ENCODE results near the gene TEAD2. TPM values are rescaled to one million over a fixed set of nuclear protein-coding genes. Genes with fewer than 3 reads are reported as not detected.

TEAD2 gene
- total RNA-seq (2014; rRNA removed; shearing (Covaris generic)) = 17.4 and 20.3 TPM in 2 replicates

DNA sequence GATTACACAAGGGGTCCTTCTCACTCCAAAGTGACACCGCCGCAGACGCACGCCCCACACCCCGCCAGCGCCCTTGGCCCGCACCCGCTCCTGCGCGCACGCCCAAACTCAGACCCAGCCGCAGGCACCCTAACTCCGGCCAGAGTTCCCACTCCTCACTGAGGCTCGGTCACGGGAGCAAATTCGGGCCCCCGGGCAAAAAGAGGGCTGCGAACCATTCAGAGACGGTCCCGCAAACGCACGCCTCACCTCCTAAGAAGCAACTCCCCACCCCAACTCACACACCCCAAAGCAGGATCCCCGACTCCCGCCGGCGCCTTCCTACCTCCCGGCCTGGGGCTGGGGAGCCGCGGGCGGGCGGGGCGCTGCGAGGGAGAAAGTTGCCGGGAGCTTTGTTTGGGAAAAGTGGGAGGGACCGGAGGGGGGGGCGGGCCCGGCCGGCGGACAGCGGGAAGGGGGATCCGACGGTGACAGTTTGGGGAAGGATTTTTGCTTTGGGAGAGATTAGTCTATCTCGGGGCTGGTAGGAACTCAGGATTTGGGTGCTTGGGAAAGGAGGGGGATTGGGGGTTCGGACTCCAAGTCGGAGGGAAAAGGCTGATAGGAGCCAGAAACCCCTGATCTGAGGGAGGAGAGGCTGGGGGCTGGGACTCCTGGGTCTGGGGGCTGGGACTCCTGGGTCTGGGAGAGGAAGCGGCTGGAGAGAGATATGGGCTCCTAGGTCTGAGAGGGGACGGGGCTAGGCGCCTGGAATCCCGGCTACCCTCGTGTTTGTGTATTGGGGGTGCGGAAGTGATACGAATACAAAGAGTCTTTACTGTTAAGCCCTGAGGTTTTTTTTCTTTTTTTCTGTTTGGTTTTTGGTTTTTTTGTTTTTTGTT, at the start of gene TEAD2:
TEAD2 (minus strand) TSS at position 369 of the 881 bp plus-strand sequence. CDS start 2,341 bp downstream, outside the sequence.
- peak; percentile 60 for DNase-seq (ENCODE audit: low read depth)

DNA sequence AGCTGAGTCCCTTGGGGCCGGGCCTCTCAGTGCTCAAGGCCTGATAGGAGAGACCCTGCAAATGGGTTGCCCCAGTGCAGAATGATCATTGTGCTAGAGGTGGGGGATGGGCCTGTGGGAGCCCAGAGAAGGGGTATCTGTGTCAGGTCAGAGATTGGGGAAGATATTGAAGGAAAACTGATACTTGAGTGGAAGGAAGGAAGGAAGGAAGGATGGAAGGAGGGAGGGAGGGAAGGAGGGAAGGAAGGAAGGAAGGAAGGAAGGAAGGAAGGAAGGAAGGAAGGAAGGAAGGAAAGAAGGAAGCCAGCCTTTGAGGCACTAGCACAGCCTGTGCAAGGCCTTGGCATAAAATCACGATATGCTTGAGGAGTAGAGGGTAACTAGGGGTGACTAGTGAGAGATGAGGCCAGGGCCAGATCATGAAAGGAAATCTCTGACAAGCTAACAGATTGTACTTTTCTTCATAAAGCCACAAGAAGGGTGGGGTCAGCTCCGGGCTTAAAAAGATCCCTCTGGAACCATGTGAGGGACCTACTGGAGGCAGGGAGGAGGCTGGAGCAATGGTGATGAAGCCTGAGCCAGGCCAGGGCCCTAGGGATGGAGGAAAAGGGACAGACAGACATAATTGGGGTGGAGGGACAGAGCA, 49.6 kb upstream of the TEAD2 start:
- no peak for DNase-seq (ENCODE audit: low read depth)

DNA sequence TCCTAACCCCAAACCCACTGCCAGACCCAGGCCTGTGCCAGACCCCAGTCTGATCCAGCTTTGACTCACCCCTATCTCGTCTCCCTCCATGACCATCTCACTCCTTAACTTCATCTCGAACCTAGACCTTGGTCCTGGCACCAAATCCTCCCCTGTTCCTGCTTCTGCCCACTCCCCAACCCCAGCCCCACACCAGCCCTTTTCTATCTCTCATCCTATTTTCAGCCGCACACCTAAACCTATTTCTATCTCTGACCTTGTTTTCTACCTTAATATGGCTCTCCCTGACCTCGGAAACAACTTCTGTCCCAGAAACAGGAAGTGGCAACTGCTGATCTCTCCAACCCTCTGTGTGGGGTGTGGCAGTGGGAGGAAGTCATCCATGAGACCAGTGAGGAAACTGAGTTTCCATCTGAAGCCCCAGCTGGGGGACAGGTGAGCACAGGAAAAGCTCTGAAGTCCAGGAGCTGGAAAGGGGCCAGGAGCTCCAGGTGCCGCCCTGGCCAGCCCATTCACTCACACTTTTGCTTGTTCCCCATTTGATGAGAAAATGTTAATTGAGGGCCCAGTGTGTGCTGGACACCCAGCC, 47.3 kb upstream of the TEAD2 start:
- no peak for DNase-seq (ENCODE audit: low read depth)

DNA sequence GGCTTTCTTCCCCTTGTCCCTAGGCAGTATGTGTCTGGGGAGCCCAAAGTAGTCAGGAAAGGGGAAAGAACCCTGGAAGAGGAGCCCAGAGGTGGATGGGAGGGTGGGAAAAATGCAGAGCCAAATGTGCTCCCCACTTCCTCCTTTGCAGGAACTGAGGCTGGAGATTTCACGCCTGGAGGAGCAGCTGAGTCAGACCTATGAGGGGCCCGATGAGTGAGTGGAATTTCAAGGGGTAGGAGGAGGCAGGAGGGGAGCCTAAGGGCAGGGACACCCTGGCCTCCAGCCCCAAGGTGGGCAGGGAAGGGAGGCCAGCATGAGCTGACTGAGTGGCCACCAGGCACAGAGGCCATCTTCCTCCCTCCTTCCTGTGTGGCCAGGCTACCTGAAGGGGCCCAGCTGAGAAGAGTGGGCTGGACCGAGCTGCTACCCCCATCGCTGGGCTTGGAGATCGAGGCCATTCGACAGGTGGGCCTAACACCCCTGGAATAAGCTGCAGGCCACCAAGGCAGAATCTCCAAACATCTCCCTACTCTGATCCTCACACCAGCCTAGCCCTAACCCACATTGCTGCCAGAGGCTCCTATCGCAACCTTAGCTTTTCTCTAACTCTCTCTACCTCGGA, 46.7 kb upstream of the TEAD2 start:
- peak; percentile 34 for DNase-seq (ENCODE audit: low read depth)

DNA sequence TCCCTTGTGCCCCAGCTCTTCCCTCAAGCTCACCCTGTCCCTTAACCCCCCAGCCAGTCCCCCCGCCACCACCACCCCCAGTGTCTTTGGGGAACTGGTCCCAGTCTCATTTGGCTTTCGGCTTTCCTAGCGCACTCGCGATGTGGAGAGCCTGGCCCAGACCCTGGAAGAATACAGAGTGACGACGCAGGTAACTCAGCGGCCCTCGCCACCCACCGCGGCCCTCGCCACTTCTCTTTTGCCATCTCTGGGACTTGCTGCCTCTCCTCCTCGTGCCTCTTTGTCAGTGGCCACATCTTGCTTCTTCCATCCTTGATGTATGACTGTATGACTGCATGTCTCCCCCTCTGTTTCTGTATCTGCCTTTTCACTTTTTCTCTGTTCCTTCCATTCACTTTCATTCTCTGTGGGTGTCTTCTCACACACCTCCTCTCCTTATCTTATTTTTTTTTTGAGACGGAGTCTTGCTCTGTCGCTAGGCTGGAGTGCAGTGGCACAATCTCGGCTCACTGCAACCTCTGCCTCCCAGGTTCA, 45.3 kb upstream of the TEAD2 start:
- DNase-seq (ENCODE audit: low read depth) = no peak

DNA sequence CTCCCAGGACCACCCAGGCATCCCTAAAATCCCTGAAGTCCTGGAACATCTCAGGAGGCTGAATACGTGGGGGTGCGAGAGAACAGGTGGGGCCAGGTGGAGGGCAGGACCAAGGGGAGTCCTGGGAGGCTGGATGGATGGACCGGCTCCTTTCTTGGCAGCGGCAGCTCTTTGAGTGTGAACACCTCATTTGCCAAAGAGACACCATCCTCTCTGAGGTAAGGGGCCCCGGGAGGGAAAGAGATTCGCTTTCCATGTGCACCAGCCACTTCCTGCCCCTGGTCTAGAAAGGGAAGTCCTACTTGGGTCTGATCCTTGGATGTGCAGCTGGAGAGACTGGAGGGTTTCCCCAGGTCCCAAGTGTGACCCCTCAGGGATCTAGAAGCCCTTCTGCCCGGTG, 44.9 kb upstream of the TEAD2 start:
- no peak for DNase-seq (ENCODE audit: low read depth)

DNA sequence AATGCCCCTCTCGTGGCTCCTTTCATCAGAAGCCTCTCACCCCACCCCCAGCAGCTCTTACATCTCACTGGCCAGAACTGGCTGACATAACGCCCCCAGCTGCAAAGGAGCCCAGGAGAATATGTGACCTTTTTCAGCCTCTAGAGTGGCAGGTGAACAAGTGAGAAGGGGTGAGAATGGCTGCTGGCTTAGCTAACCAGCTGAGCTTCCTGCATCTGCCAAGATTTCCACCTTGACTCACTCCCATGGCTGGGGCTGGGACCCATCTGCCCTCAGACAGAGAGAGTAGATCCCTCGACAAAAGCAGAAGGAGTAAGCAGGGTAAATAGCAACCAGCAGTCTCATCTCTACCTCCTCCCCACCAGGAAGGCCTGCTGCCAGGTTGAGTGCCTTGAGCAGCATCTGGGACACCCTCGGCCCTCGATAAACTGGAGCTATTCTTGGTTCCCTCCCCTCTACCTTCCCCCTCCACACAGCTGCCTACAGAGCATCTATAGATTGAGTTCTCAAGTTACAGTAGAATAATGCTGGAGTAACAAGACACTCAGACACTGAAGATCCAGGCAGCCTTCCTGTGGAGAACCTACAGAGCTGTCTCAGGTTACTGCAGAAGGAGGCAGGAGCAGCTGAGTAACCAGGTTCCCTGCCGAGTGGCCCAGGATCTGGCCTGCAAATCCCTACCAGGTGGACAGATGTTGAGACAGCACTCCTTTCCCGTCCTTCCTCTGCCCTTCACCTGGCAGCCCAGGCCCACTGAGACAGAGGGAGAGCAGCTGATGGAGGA, 41.4 kb upstream of the TEAD2 start:
- DNase-seq (ENCODE audit: low read depth) = no peak

DNA sequence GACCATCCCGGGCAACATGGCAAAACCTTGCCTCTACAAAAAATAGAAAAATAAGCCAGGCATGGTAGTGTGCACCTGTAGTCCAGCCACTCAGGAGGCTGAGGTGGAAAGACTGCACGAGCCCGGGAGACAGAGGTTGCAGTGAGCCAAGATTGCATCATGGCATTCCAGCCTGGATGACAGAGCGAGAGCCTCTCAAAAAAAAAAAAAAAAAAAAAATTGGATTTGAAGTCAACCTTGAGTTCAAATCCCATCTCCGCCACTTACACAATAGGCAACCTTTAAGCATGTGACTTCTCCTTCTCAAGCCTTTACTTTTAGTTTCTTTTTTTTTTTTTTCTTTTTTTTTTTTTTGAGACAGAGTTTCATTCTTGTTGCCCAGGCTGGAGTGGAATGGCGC, 37.8 kb upstream of the TEAD2 start:
- DNase-seq (ENCODE audit: low read depth) = no peak

DNA sequence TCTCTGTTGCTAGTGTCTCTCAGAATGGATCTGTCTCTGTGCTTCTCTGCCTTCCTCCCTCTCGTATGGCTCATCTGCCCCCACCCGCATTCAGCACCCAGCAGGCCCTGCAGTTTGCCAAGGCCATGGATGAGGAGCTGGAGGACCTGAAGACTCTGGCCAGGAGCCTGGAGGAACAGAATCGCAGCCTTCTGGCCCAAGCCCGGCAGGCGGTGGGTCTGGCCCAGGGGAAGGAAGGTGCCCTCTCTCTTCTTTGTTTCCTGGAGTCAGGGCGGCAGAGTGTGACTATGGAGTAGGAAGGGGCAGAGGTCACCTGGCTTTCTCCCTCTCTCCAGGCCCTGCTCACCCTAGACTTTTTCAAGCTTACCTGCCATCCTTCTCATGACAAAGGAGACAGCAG, 36.7 kb upstream of the TEAD2 start:
- DNase-seq (ENCODE audit: low read depth) = no peak

DNA sequence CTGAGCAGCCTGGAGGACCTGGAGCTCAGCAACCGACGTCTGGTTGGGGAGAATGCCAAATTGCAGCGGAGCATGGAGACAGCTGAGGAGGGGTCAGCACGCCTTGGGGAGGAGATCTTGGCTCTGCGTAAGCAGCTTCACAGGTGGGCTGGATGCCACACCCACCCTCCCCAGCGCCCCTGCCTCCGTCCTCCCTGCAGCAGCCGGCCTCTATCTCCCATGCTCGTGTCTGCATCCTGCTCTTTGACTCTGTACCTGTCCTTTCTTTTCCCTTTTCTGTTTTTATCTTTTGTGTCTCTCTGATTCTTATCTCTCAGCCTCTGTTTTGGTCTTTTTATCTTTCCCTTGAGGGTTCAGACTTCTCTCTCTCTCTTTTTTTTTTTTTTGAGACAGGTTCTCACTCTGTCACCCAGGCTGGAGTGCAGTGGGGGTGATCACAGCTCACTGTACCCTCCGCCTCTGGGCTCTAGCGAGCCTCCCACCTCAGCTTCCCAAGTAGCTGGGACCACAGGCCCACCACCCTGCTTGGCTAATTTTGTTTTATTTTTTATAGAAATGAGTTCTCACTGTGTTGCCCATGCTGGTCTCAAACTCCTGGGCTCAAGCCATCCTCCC, 35.9 kb upstream of the TEAD2 start:
- DNase-seq (ENCODE audit: low read depth) = no peak

DNA sequence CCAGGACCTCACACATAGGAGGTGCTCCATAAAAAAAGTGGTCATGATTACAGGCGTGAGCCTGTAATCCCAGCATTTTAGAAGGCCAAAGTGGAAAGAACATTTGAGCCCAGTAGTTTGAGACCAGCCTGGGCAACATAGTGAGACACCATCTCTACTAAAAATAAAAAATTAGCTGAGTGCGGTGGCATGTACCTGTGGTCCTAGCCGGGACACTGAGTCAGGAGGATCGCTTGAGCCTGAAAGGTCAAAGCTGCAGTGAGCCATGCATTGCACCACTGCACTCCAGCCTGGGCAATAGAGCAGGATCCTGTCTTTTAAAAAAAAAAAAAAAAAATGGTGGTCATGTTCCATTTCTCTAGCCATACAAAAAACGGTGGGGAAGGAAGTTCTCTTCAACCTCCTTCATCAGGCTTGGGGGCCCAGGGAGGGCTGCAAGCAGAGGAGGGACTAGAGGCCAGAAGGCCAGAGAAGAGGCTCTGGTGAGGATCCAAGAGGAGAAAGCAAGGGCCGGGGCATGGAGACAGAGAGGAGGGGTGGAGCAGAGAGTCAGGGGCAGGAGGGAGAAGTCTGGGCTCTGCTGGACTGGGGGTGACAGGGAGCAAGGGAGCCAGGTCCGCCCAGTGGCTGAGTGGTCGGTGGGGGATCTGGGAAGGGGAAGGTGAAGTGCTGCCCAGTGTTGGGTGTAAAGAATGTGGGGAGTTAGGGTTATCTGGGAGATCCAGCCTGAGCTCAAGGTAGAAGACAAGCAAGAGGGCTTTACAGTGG, 34.7 kb upstream of the TEAD2 start:
- DNase-seq (ENCODE audit: low read depth) = no peak

DNA sequence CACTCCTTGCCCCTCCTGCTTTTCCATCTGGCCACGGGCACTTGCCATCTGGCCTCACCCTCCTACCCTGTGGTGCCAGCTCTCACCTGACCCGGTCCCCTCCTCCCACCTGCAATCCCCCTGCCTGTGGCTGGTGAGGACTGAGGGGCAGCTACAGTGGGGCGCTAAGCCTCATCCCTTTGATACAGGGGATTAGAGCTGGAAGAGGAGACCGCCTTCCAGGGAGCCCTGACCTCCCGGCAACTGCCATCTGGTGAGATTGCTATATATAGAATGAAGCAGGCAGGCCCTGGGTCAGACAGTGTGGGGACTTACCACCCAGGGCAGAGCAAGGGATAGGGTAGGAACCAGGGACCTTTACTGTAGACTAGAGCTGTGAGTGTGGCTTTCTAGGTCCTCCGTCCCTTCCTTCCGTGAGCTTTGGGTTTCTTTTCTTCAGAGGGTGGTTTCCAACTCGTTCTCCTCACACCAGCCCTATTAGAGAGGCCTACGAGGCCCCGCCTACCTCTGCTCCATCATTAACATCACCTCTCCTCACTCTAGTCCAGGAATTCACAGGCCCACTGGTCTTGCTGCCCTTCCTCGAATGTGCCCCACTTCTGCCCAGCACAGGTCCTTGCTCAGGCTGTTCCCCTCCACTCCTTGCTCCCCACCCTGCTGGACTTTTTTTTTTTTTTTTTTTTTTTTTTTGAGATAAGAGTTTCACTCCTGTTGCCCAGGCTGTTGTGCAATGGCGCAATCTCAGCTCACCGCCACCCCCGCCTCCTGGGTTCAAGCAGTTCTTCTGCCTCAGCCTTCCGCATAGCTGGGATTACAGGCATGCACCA, 33.6 kb upstream of the TEAD2 start:
- DNase-seq (ENCODE audit: low read depth) = no peak

DNA sequence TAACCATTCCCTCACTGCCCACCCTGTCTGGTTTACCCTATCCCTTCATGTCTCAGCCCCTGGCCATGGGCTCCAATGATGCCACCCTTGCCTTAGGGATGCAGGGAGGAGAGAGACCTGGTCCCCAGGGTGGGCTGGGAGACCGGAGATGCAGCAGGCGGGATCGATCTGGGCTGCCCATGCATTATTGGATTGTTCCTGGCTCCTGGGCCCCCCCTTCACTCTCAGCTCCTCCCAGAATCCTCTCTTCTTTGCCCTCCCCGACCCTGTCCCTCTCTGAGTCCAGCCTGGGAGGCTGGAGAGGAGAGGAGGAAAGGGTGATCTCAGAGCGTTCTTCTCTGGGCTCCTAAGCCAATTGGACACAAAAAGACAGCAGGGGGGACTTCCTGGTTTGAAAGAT, 31.7 kb upstream of the TEAD2 start:
- DNase-seq (ENCODE audit: low read depth) = no peak

DNA sequence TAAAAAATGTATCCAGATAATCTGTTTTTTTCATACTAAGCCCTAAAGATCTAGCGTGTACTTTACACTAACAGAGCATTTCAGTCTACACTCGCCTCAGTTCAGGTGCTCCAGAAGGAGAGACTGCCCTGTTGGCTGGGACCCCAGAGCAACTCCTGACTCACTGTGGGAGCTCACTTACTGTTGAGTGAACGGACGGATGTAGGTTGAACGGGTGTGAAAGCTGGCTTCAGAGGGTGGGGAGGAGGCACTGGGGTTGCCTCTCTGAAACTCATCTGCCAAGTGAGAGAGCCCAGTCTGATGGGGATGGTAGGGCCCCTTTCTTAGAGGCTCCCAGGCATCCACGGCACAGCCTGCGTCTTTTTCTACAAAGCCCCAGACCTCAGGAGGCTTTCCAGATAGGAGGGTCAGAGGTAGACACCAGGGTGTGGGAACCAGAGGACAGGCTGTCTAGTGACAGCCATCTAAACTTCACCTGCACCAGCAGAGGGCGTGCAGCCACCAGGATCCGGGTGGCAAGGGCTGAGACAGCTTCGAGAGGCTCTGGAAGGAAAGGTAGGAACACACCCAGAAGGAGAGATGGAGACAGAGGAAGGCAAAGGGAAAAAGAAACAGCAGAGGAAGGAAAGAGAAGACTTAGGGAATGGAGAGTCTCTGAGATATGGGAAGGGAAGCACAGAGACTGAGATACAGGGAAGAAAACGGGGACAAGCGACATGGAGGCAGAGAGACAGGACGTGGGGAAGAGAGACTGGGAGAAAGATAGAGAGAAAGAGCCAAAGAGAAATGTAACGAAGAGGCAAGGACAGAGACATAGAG, 29.6 kb upstream of the TEAD2 start:
- peak; percentile 79 for DNase-seq (ENCODE audit: low read depth)

DNA sequence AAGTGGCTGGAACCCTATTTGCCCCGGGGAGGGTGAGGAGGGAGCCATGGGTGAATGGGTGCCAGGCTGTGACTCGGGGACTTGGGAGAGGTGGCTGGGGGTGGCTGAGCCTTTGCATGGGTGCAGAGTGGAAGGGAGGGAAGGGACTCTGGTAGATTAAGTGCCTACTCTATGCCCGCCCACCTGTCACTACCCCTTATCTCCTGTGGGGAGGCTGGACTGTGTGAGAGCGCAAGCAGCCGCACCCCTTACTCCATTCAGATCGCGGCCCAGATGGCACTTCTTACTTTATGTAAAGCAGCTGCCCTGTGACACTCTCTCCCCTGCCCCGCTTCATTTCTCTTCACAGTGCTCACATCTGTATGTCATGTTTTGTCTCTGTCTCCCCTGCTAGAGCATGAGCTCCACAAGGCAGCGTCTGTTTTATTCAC, 28.7 kb upstream of the TEAD2 start:
- no peak for DNase-seq (ENCODE audit: low read depth)

DNA sequence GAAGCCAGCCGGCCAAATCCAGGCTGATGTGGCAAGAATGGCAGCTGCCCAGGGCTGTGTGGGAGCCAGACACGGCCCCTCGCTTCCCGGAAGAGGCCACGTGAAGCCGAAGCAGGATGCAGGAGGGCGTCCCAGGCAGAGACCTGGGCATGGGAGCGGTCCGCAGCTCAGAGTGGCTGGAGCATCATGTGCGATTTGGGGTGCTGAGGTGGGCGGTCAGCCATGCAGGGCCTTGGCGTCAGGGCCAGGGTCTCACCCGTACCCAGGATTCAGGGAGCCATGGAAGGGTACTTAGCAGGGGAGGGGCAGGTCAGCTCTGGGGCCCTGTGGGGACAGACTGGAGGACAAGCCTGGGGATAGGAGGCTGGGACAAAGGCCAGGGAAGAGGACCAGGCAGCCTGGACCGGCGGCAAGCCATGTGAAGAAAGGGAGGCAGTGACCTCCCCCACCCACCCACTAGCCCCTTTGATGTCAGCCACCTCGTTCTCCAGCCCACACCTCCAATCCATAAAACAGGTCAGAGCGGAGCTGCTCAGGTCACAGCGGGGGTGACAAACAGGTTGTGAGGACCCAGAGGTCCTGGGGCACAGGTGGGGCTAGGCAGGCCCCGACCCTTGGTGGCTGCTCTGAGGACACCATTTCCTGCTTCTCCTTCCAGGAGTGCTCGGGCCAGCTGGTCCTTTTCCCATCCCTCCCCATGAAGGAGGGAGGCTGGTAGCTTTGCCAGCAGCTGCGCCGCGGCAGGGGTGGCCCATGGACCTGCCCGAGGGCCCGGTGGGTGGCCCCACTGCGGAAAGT, 28.1 kb upstream of the TEAD2 start:
- no peak for DNase-seq (ENCODE audit: low read depth)

DNA sequence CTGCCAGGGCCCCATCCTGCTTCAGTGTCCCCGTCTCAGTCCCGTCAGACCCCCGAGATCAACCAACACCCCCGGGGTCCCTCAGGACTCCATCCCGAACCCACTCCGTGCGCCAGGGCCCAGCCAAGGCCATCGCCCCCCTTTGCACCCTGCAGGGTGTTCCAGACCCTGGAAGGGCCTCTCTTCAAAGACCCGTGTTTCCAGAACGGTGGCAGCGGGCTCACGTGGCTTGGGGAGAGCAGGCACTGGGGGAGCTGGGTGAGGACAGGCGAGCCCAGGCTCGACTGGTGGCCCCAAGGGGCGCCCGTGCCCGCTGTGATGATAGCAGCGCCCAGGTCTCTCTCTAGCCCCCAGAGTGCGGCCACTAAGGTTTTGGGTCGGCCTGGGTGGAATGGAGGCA, 27.2 kb upstream of the TEAD2 start:
- DNase-seq (ENCODE audit: low read depth) = no peak

Data from M059J (cell line).